ENCODE data around the gene MEFV.

MEFV gene

GRCh38 chr16:3268294-3268693 is 11.9 kb upstream of the MEFV start:
- in situ Hi-C loops (cut with MboI; ENCODE audit: low sequenced_read_pairs), result no loop called here

- in situ Hi-C loops (cut with MboI; ENCODE audit: low sequenced_read_pairs), result no loop called here
These were observed 10.6 kb upstream of the MEFV start for GRCh38 chr16:3266873-3267537.

GRCh38 chr16:3264137-3265036 is 8.0 kb upstream of the MEFV start:
- in situ Hi-C loops (cut with MboI; ENCODE audit: low sequenced_read_pairs), result no loop called here

GRCh38 chr16:3262517-3262916 is 6.1 kb upstream of the MEFV start:
- in situ Hi-C loops (cut with MboI; ENCODE audit: low sequenced_read_pairs), result no loop called here

GRCh38 chr16:3259836-3260235 is 3.4 kb upstream of the MEFV start:
- in situ Hi-C loops (cut with MboI; ENCODE audit: low sequenced_read_pairs), result no loop called here

GRCh38 chr16:3256866-3257465 is 533 bp upstream of the MEFV start:
- in situ Hi-C loops (cut with MboI; ENCODE audit: low sequenced_read_pairs), result no loop called here

GRCh38 chr16:3254309-3254708 is 2.1 kb downstream of the MEFV start:
- in situ Hi-C loops (cut with MboI; ENCODE audit: low sequenced_read_pairs), result no loop called here

- in situ Hi-C loops (cut with MboI; ENCODE audit: low sequenced_read_pairs), result no loop called here
These were observed 3.5 kb downstream of the MEFV start for GRCh38 chr16:3252967-3253366.

- in situ Hi-C loops (cut with MboI; ENCODE audit: low sequenced_read_pairs), result no loop called here
These were observed 7.0 kb downstream of the MEFV start for GRCh38 chr16:3249451-3249850.

- in situ Hi-C loops (cut with MboI; ENCODE audit: low sequenced_read_pairs), result no loop called here
These were observed 7.4 kb downstream of the MEFV start for GRCh38 chr16:3249020-3249419.

GRCh38 chr16:3248596-3248995 is 7.8 kb downstream of the MEFV start:
- in situ Hi-C loops (cut with MboI; ENCODE audit: low sequenced_read_pairs), result no loop called here

- in situ Hi-C loops (cut with MboI; ENCODE audit: low sequenced_read_pairs), result no loop called here
These were observed 9.6 kb downstream of the MEFV start for GRCh38 chr16:3246876-3247275.

GRCh38 chr16:3246002-3246401 is 10.4 kb downstream of the MEFV start:
- in situ Hi-C loops (cut with MboI; ENCODE audit: low sequenced_read_pairs), result no loop called here

GRCh38 chr16:3243882-3244281 is 12.6 kb downstream of the MEFV start:
- in situ Hi-C loops (cut with MboI; ENCODE audit: low sequenced_read_pairs), result no loop called here

GRCh38 chr16:3242709-3243108 is 13.7 kb downstream of the MEFV start:
- in situ Hi-C loops (cut with MboI; ENCODE audit: low sequenced_read_pairs), result no loop called here

GRCh38 chr16:3241761-3242160 is 14.7 kb downstream of the MEFV start:
- in situ Hi-C loops (cut with MboI; ENCODE audit: low sequenced_read_pairs), result no loop called here

- in situ Hi-C loops (cut with MboI; ENCODE audit: low sequenced_read_pairs), result no loop called here
These were observed 20.4 kb downstream of the MEFV start for GRCh38 chr16:3235856-3236669.

- in situ Hi-C loops (cut with MboI; ENCODE audit: low sequenced_read_pairs), result no loop called here
These were observed 21.4 kb downstream of the MEFV start, which contains the start of gene ZNF200 for GRCh38 chr16:3234857-3235561. TSS of gene ZNF200 (minus strand) at chr16:3235158. CDS start at chr16:3233755, 1,403 bp downstream.

- in situ Hi-C loops (cut with MboI; ENCODE audit: low sequenced_read_pairs), result no loop called here
These were observed 21.9 kb downstream of the MEFV start for GRCh38 chr16:3234543-3234856.

GRCh38 chr16:3223913-3224515 is 32.4 kb downstream of the MEFV start:
- in situ Hi-C loops (cut with MboI; ENCODE audit: low sequenced_read_pairs), result no loop called here
